SU-DHL-6 (cell line): Measurements from ENCODE around the gene GALNT17.

Source experiments
- EZH2phosphoT487 ChIP-seq: fragments of 200-600 bp; sonication (generic), shearing (Covaris generic); conservative IDR thresholded peaks from 2 replicates; pipeline ENCODE4 v1.6.1; 2018; ENCODE audit warnings: mild to moderate bottlenecking, antibody characterized with exemption, low read length, moderate library complexity, mixed read lengths
- TF ChIP-seq, protein P1 (sequence below): fragments of 200-600 bp; sonication (generic); IDR thresholded peaks from one replicate; pipeline ENCODE4 v1.5.1; 2017; ENCODE audit warnings: antibody characterized with exemption, mild to moderate bottlenecking, low read length, moderate library complexity; ENCODE audit not compliant: insufficient read depth, poor library complexity, severe bottlenecking

DNA sequence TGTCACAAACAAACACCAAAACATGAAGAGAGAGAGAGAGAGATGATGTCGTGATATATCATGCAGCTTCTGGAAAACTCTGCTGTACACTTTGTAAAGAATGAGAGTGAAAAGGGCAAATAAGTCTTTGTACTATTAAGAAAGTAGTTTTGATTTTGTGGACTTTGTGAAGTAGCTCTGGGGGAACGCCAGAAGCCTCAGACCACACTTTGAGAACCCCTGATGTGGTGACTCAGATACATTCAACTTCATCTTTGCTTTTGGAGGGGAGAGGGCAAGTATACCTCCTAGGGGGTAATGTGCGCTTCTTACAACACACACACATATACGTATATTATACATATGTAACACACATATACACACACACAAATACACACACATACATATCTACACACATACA, 84.3 kb downstream of the GALNT17 start:
- TF ChIP-seq, protein P1, sequence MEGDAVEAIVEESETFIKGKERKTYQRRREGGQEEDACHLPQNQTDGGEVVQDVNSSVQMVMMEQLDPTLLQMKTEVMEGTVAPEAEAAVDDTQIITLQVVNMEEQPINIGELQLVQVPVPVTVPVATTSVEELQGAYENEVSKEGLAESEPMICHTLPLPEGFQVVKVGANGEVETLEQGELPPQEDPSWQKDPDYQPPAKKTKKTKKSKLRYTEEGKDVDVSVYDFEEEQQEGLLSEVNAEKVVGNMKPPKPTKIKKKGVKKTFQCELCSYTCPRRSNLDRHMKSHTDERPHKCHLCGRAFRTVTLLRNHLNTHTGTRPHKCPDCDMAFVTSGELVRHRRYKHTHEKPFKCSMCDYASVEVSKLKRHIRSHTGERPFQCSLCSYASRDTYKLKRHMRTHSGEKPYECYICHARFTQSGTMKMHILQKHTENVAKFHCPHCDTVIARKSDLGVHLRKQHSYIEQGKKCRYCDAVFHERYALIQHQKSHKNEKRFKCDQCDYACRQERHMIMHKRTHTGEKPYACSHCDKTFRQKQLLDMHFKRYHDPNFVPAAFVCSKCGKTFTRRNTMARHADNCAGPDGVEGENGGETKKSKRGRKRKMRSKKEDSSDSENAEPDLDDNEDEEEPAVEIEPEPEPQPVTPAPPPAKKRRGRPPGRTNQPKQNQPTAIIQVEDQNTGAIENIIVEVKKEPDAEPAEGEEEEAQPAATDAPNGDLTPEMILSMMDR: no peak
- TF ChIP-seq EZH2phosphoT487: no peak
